ENCODE results near the gene IGFL4. TPM values are rescaled to one million over a fixed set of nuclear protein-coding genes. Genes with fewer than 3 reads are reported as not detected.

The IGFL4 gene
- polyA plus RNA-seq, 6 donors from 2014 or later = not detected

DNA sequence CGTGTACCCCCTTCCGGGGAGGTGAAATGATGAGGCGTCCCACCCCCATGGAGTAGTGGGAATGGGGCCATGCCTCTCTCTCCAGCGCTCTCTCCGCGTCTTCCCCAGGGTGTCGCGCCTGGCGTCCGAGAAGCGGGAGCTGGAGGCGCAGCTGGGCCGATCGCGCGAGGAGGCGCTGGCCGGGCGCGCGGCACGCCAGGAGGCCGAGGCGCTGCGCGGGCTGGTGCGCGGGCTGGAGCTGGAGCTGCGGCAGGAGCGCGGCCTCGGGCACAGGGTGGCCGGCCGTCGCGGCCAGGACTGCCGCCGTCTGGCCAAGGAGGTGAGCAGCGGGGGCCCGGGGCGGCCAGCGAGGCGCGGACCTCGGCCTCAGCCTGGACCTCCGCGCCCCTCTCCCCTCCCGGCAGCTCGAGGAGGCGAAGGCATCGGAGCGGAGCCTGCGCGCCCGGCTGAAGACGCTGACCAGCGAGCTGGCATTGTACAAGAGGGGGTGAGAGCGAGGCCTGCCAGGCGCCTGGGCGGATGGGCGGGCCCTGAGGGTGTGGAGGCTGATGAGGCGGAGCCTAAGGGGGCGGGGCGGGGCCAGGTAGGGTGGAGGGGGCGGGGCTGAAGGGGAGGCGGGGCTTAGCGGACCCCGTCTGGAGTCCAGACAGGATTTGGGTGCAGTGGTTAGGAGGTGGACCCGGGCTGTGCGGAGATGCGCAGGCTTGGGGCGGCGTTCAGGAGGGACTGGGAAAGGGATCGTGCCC, 25.7 kb downstream of the IGFL4 start:
- H3K36me3 Mint-ChIP-seq = peaks cover 0 to 4% of the 10 kb centered on the region in 2 donors
- DNase-seq (peak; percentile 44), ATAC-seq (ENCODE audit: low read depth in 2 of 2) (peak; percentile 69 to 73)
- peak overlapping the region in 1 of 6 donors; percentile 79 for H3K27ac Mint-ChIP-seq
- H3K4me1 Mint-ChIP-seq = peaks cover 20 to 23% (median 22%) of the 10 kb centered on the region in 3 donors
- peaks cover 0 to 2% (median 0%) of the 10 kb centered on the region in 7 donors for H3K9me3 Mint-ChIP-seq
- H3K4me3 Mint-ChIP-seq = peak overlapping the region; percentile 83 to 93 (median 86)
- H3K27me3 Mint-ChIP-seq = peaks cover 11 to 26% (median 20%) of the 10 kb centered on the region in 3 donors

DNA sequence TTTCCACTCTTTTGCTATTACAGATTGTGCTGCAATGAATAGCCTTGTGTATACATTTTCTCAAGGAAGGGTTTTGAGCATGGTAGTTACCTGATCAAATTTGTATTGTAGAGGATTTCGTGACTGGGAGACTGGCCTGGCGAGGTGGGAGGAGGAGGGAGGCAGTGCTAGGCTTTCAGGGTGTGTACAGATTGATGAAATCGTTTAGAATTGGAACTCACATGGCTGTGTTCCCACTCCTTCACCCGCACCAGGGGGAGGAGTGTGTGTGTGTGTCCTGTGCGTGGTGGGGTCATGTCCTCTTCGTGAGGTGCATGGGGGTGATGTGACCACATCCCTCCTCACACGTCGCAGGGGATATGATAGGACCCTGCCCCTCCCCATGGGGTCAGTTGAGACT, 26.3 kb downstream of the IGFL4 start:
- Mint-ChIP-seq H3K27ac (peak overlapping the region in 2 of 6 donors; percentile 79), H3K4me3 (peak overlapping the region; percentile 48 to 88 (median 80)), H3K4me1 (peaks cover 20 to 23% (median 23%) of the 10 kb centered on the region in 3 donors), H3K36me3 (peaks cover 0 to 4% of the 10 kb centered on the region in 2 donors), H3K9me3 (peaks cover 0 to 2% (median 0%) of the 10 kb centered on the region in 7 donors), H3K27me3 (peaks cover 11 to 26% (median 20%) of the 10 kb centered on the region in 3 donors)
- no peak for ATAC-seq (ENCODE audit: low read depth in 2 of 2)
- DNase-seq = no peak

DNA sequence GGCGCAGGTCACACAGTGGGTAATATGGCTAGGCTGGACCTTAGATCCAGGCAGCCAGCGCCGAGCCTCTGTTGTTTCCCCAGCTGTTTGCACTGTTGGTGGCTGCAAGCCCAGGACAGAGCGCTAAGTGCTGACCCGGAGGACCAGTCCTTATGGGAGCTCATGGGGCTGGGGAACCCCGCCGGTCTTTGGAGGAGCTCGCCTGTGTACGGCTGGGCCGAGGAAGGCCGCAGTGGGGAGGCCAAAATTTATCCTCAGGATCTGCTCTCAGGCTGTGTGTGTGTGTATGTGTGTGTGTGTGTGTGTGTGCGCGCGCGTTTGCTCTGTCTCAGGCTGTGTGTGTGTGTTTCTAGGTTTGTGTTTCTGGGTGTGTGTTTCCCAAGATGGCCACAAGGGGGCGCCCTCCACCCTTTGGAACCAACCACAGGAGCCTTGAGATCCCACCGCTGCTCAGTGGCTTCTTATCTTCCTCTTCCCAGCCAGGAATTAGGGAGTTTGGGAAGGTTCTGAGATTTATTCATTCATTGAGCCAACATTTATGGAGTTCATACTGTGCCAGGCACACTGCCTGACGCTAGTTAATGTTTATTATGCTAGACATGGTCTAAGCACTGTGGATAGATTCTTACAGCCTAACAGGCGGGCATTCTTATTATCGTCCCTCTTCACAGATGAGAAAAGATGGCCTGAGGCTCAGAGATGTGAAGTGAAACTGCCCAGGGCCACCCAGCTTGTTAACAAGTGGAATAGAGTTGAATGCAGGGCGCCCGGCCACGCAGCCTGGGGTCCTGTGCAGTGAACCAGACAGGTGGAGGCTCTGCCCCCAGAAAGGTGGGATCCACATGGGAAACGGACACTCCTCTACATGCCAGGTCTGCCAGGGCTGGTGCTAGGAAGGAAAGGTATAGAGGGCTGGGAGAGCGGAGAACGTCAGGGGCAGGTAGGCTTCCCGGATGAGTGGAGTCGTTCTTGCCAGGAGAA, 31.0 kb downstream of the IGFL4 start:
- DNase-seq (peak; percentile 46), ATAC-seq (ENCODE audit: low read depth in 2 of 2) (peak; percentile 47 to 60)
- Mint-ChIP-seq H3K36me3 (peaks cover 0 to 16% of the 10 kb centered on the region in 2 donors), H3K4me1 (peaks cover 4 to 13% (median 7%) of the 10 kb centered on the region in 3 donors), H3K27ac (peak overlapping the region in 4 of 6 donors; percentile 28 to 88 (median 42)), H3K4me3 (peak overlapping the region in 1 of 8 donors; percentile 16), H3K9me3 (no peaks in the 10 kb centered on the region), H3K27me3 (peaks cover 6 to 8% (median 6%) of the 10 kb centered on the region in 3 donors)

DNA sequence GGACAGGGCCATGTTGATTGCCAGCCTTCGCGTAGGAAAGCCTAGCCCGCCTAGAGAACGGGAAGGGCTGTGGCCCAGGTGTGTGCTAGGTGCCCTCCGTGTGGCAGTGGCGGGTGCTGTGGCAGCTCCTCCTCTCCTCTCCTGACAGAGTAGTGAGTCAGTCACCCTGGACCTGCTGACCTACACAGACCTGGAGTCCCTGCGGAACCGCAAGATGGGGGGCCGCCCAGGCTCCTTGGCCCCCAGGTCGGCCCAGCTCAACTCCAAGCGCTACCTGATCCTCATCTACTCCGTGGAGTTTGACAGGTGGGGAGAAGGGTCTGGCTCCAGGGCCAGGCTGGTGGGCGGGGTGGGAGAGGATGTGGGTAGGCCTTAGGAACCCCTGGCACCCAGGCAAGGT, 34.4 kb downstream of the IGFL4 start:
- ATAC-seq (ENCODE audit: low read depth in 2 of 2) (no peak), DNase-seq (no peak)
- Mint-ChIP-seq H3K27ac (no peak overlapping the region), H3K27me3 (no peaks in the 10 kb centered on the region), H3K36me3 (peaks cover 0 to 12% of the 10 kb centered on the region in 2 donors), H3K4me1 (peaks cover 2 to 8% (median 4%) of the 10 kb centered on the region in 3 donors), H3K9me3 (no peaks in the 10 kb centered on the region), H3K4me3 (no peak overlapping the region)

DNA sequence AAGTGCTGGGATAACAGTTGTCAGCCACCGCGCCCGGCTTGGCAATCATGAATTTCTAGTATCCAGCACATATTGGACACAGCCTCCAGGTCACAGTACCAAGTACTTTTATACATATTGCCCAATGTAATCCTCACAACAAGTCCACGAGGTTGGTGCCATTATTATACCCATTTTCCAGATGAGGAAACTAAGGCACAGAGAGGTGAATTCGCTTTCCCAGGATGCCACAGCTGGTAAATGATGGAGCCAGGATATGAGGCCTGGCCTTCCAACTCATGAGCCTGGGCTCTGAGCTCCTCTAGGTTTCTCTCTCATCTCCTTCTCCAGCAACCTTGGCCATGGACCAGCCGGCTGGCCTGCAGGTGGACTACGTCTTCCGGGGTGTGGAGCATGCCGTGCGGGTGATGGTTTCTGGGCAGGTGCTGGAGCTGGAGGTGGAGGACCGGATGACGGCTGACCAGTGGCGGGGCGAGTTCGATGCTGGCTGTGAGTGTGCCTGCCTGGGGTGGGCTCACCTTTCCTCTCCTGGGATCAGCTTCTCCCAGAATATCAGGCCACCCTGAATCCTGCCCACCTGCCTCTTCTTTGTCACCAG, 38.0 kb downstream of the IGFL4 start:
- Mint-ChIP-seq H3K4me3 (no peak overlapping the region), H3K36me3 (peaks cover 12 to 15% of the 10 kb centered on the region in 2 donors), H3K4me1 (peaks cover 28 to 34% (median 28%) of the 10 kb centered on the region in 3 donors), H3K27me3 (peaks cover 9 to 26% (median 23%) of the 10 kb centered on the region in 3 donors), H3K9me3 (peaks cover 0 to 2% (median 0%) of the 10 kb centered on the region in 7 donors), H3K27ac (peak overlapping the region in 1 of 6 donors; percentile 70)
- ATAC-seq (ENCODE audit: low read depth in 2 of 2) (no peak), DNase-seq (no peak)

DNA sequence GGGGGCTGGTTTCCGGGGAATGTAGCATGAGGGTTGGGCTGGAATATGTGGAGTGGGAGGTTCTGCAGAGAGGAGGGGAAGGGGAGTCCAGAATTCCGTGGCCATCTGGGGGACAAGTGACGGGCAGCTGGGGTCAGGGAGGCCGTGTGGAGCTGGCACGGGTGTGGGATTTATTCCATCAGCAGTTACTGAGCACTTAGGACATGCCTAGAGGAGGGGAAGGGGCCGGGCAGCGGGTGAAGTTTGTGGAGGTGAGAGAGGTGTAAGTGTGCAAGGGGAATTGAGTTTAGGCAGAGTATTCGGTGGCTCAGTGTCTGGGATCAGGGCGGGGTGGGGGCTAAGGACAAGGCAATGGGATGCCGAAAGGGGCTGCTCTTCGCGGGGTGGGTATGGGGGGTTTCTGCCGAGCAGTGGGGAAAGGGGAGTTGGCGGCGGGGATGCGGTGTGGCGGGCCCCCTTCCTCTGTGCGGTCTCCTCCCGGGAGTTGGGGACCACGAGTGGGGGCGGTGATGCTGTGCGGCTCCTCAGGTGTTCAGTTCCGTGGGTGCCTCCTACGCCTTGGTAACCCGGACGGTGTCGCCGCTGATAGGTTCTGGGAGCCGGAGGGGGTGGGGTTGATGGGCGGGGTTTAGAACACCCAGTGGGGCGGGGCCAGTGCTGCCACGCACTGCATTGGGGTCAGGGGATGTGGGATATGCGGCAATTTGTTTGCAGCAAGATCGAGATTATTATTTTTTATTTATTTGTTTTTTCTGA, 40.1 kb downstream of the IGFL4 start:
- Mint-ChIP-seq H3K27ac (peak overlapping the region in 4 of 6 donors; percentile 34 to 92 (median 58)), H3K36me3 (peaks cover 11 to 22% of the 10 kb centered on the region in 2 donors), H3K27me3 (peaks cover 9 to 26% (median 23%) of the 10 kb centered on the region in 3 donors), H3K9me3 (peaks cover 0 to 2% (median 0%) of the 10 kb centered on the region in 7 donors), H3K4me3 (peak overlapping the region; percentile 51 to 83 (median 70)), H3K4me1 (peaks cover 30 to 40% (median 34%) of the 10 kb centered on the region in 3 donors)
- ATAC-seq (ENCODE audit: low read depth in 2 of 2) (peak; percentile 96 to 99), DNase-seq (peak; percentile 39)

DNA sequence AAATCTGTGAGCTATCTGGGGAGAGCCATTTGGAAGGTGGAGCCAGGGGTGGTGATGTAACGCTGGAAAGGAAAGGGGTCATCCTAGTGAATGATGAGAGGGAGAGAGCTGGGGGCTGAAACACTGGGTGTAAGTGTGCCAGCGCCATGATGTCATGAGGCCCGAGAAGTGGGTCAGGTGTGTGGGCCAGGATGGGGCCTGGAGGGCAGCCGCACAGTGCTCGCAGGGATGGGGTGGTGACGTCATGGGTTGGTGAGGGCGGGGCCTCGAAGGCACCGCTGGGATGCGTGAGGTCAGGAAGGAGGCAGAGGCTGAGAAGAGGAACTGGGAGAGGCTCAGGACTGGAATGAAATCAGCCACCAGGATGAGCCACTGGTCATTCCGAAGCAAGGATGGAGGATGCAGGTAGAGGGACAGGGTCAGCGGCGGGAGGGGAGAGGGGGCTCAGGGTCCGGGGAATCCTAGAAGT, 41.1 kb downstream of the IGFL4 start:
- H3K27ac Mint-ChIP-seq = peak overlapping the region in 2 of 6 donors; percentile 39 to 63
- ATAC-seq (ENCODE audit: low read depth in 2 of 2) (no peak), DNase-seq (no peak)
- H3K36me3 Mint-ChIP-seq = peaks cover 6 to 22% of the 10 kb centered on the region in 2 donors
- H3K4me3 Mint-ChIP-seq = peak overlapping the region in 7 of 8 donors; percentile 29 to 76 (median 67)
- peaks cover 30 to 40% (median 34%) of the 10 kb centered on the region in 3 donors for H3K4me1 Mint-ChIP-seq
- peaks cover 9 to 26% (median 23%) of the 10 kb centered on the region in 3 donors for H3K27me3 Mint-ChIP-seq
- H3K9me3 Mint-ChIP-seq = peaks cover 0 to 2% (median 0%) of the 10 kb centered on the region in 7 donors

DNA sequence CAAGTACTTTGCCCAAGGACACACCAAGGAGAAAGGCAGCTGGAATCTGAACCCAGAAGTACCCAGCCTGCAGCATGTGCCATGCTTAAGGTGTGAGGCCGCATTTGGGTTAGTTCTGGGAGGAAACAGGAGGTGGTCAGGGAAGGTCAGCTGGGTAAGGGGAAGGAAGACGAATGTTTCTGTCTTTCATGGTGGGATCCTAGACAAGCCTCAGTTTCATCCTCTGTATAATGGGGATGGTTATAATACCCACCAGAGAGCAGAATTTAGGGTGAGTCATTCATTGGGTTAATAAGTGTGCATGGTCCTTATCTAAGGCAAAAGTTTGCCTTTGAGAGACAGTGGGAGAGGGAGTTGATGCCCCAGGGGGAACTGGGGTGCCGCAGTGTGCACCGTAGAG, 42.0 kb downstream of the IGFL4 start:
- H3K27ac Mint-ChIP-seq = peak overlapping the region in 2 of 6 donors; percentile 25 to 73
- peaks cover 6 to 22% of the 10 kb centered on the region in 2 donors for H3K36me3 Mint-ChIP-seq
- H3K4me3 Mint-ChIP-seq = peak overlapping the region in 1 of 8 donors; percentile 48
- H3K27me3 Mint-ChIP-seq = peaks cover 9 to 26% (median 23%) of the 10 kb centered on the region in 3 donors
- H3K4me1 Mint-ChIP-seq = peaks cover 30 to 40% (median 34%) of the 10 kb centered on the region in 3 donors
- no peak for DNase-seq
- no peak for ATAC-seq (ENCODE audit: low read depth in 2 of 2)
- H3K9me3 Mint-ChIP-seq = peaks cover 0 to 2% (median 0%) of the 10 kb centered on the region in 7 donors

DNA sequence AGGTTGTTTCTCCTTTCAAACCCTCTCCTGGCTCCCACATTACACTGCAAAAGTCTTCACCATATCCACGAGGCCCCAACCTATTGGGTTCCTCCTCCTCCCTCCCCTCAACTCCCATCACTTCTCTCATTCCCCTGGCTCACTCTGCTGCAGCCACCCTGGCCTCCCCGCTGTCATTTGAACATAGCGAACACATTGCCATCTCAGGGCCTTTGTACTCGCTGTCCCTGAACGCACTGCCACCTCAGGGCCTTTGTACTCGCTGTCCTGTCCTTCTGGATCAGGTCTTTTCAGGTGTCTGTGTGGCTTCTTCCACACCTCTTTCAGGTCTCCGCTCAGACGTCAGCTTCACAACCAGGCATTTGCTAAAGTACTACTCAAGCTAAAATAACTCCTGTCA, 43.9 kb downstream of the IGFL4 start:
- H3K27me3 Mint-ChIP-seq = peaks cover 9 to 26% (median 23%) of the 10 kb centered on the region in 3 donors
- H3K4me1 Mint-ChIP-seq = peaks cover 30 to 40% (median 34%) of the 10 kb centered on the region in 3 donors
- H3K4me3 Mint-ChIP-seq = peak overlapping the region in 1 of 8 donors; percentile 49
- peak overlapping the region in 3 of 6 donors; percentile 30 to 88 (median 70) for H3K27ac Mint-ChIP-seq
- no peak for ATAC-seq (ENCODE audit: low read depth in 2 of 2)
- H3K36me3 Mint-ChIP-seq = peaks cover 6 to 22% of the 10 kb centered on the region in 2 donors
- no peak for DNase-seq
- peaks cover 0 to 2% (median 0%) of the 10 kb centered on the region in 7 donors for H3K9me3 Mint-ChIP-seq

DNA sequence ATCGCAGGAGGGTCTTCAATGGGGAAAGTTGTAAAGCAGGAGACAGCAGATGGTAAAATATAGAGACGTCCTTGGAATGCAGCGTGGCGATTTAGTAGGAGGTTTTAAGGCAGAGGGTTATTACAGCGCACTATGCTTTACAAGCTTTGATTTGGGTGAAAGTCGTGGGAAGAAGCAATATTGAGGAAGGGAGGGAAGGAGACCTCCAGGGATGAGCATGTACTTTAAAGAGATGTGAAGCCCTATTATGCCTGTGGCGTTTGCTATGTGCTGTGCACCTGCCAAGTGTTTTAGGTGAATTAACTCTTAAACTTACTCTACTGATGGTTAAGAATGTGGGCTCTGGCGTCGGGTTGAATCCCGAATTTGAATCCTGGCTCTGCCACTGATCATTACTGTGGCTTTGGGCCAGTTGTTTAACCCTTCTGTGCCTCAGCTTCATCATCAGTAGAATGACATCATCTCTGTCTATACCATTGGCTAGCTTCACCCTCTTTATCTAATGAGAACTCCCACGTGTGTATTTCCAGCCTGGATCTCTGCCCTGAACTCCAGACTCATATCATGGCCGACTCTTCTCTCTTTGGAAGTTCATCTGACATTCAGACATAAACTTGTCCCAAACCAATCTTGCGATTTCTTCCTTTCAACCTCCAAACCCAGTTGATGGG, 45.0 kb downstream of the IGFL4 start:
- ATAC-seq (ENCODE audit: low read depth in 2 of 2) (no peak), DNase-seq (no peak)
- Mint-ChIP-seq H3K4me1 (peaks cover 22 to 38% (median 27%) of the 10 kb centered on the region in 3 donors), H3K36me3 (peaks cover 6 to 22% of the 10 kb centered on the region in 2 donors), H3K27me3 (peaks cover 13 to 25% (median 23%) of the 10 kb centered on the region in 3 donors), H3K4me3 (no peak overlapping the region), H3K27ac (peak overlapping the region in 1 of 6 donors; percentile 50), H3K9me3 (peaks cover 0 to 2% (median 0%) of the 10 kb centered on the region in 7 donors)

DNA sequence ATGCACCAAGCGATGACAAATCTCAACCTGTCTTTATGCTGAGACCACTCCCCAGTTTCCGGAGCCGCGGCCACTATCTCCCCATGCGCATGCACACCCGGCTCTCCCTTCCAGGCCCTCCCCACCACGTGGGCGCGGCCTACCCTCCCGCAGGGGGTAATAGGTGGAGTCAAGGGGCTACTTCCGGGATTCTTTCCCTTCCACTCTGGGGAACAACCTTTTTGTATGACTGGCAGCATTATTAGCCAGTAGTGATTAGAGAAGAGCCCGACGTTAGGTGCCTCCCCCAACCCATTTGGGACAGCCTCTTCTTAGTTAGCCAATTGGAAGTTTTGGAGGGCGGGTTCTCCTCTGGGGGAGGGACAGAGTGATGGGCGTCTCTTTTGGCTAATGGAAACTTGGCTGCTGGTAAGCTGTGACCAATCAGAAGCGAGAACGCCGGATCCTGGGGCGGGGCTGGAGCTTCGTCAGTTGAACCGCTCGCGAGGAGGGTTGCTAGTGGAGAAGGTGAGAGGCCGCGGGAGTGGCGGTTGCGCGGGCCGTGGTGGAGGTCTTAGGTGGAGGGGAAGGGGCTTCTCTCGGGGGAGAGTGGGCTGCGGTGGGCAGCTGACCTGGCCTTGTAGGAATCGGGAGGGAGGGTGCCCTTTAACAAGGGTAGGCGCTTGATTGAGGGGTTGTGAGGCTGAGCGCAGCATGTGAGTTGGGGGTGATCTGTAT, 45.6 kb downstream of the IGFL4 start, which contains the start of gene CCDC61:
Gene CCDC61, plus strand, starts transcription at position 470 of the 717 bp plus-strand sequence. CDS start 7,552 bp downstream, outside the sequence.
- H3K27me3 Mint-ChIP-seq = peaks cover 12 to 25% (median 22%) of the 10 kb centered on the region in 3 donors
- H3K27ac Mint-ChIP-seq = peak within 1 kb of the TSS in 1 of 6 donors; percentile 50
- peak within 1 kb of the TSS in 1 of 8 donors; percentile 37 for H3K4me3 Mint-ChIP-seq
- peaks cover 0 to 2% (median 0%) of the 10 kb centered on the region in 7 donors for H3K9me3 Mint-ChIP-seq
- ATAC-seq (ENCODE audit: low read depth in 2 of 2) (peak; percentile 91 to 93), DNase-seq (peak; percentile 99)
- peaks cover 15 to 32% (median 20%) of the 10 kb centered on the region in 3 donors for H3K4me1 Mint-ChIP-seq
- peaks cover 6 to 22% of the 10 kb centered on the region in 2 donors for H3K36me3 Mint-ChIP-seq
